GM18907 (cell line): ENCODE measurements around the gene TBC1D2.
"Not testable (repeated sequence)": the region's sequence is repeated elsewhere in the genome, so short reads cannot be mapped to it uniquely, and the experiment has no call there.

Experiments used
- ATAC-seq: cut with Tn5 transposase; IDR thresholded peaks from one replicate; pipeline ENCODE4 v1.9.1; 2021; ENCODE audit warnings: mild to moderate bottlenecking, moderate library complexity; ENCODE audit not compliant: unreplicated experiment

The TBC1D2 gene

GRCh38 chr9:98191671-98192502 is 63.6 kb downstream of the TBC1D2 start:
- no peak for ATAC-seq

GRCh38 chr9:98191181-98191608 is 64.3 kb downstream of the TBC1D2 start:
- ATAC-seq: no peak

- no peak for ATAC-seq
Measured at GRCh38 chr9:98190757-98191105, 64.7 kb downstream of the TBC1D2 start.

GRCh38 chr9:98189412-98189811 is 66.0 kb downstream of the TBC1D2 start:
- no peak for ATAC-seq

- ATAC-seq: no peak
Measured at GRCh38 chr9:98187926-98188325, 67.5 kb downstream of the TBC1D2 start.

- ATAC-seq: no peak
Measured at GRCh38 chr9:98186236-98186635, 69.2 kb downstream of the TBC1D2 start.

- ATAC-seq: no peak
Measured at GRCh38 chr9:98185611-98186171, 69.8 kb downstream of the TBC1D2 start.

- ATAC-seq: no peak
Measured at GRCh38 chr9:98185021-98185567, 70.4 kb downstream of the TBC1D2 start.

GRCh38 chr9:98184326-98184725 is 71.1 kb downstream of the TBC1D2 start:
- no peak for ATAC-seq

- no peak for ATAC-seq
Measured at GRCh38 chr9:98182889-98183599, 72.4 kb downstream of the TBC1D2 start.

GRCh38 chr9:98182069-98182820 is 73.2 kb downstream of the TBC1D2 start:
- ATAC-seq: no peak

- no peak for ATAC-seq
Measured at GRCh38 chr9:98181746-98182068, 73.7 kb downstream of the TBC1D2 start.

- ATAC-seq: no peak
Measured at GRCh38 chr9:98180996-98181395, 74.5 kb downstream of the TBC1D2 start.

GRCh38 chr9:98178874-98179850 is 76.3 kb downstream of the TBC1D2 start:
- no peak for ATAC-seq

GRCh38 chr9:98176391-98177259 is 78.8 kb downstream of the TBC1D2 start:
- ATAC-seq: no peak

- ATAC-seq: no peak
Measured at GRCh38 chr9:98175762-98176161, 79.7 kb downstream of the TBC1D2 start.

GRCh38 chr9:98175028-98175569 is 80.3 kb downstream of the TBC1D2 start:
- no peak for ATAC-seq

- ATAC-seq: not testable (repeated sequence)
Measured at GRCh38 chr9:98174502-98174918, 80.9 kb downstream of the TBC1D2 start.

GRCh38 chr9:98173181-98173580 is 82.3 kb downstream of the TBC1D2 start:
- ATAC-seq: no peak
